Measurements from ENCODE around the gene NDC80.
A peak's percentile ranks its signal among the peaks of the same experiment; 100 is the strongest.

The NDC80 gene

DNA sequence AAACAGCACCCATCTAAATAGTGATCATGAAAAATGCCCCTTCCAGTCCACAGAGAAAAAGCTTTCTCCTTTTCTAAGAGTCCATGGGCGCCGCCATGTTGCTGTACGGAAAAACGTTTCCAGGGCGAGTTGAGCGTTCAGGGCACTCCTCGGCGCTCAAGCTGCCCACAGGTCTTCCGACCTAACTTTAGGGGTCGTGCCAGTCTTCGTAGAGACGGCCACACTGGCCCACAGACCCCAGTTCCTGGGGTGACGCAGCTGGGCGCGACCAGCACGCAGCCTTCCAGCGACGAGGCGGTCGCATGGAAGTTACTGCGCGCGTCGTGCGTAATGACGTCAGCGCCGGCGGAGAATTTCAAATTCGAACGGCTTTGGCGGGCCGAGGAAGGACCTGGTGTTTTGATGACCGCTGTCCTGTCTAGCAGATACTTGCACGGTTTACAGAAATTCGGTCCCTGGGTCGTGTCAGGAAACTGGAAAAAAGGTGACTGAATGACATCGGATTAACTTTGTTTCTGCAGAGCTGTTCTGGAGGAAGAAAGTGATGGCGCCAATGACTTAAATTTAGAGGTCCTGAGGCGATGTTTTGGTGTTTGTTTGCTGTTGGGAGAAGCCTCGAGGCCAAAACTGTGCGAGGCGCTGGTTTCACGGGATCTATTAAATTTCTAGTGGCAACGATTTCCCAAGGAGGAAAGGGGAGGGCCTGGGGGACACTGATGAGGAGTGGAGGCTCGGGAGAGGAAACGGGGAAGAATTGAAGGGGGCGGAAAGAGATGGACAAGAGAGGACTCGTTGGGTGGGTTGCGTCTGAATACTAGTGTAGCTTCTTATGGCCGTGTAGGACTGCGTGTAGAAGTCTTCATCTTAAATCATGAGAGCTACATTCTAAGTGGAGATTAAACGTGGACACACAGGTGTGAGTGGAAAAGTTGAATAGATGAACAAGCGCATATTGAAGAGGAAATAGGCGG lies at the start of gene NDC80, which contains the start of gene METTL4:
Gene NDC80, plus strand, starts transcription at position 358 of the 971 bp plus-strand sequence. CDS start 1,429 bp downstream, outside the sequence.
Gene METTL4, minus strand, starts transcription at position 306 of the 971 bp plus-strand sequence. CDS start 4,289 bp downstream, outside the sequence.
- DNase-seq = peak; percentile 96

DNA sequence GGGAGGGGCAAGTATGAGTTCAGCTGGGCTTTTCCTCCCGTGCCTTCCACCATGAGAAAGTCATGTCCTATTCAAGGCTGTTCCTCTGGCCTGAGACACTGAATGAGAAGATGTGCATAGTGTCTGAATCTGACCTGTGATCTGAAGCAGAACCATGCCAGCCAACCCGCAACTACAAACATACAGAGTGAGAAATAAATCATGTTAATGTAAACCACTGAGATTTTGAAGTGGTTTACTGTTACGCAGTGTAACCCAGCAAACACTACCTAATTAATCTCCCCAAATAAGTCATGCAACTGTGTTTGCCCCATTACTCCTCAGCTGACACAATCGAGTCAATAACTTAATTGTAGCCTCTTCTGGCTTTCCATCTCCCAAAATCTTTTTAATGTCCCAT lies 49.2 kb upstream of the NDC80 start:
- no peak for DNase-seq

DNA sequence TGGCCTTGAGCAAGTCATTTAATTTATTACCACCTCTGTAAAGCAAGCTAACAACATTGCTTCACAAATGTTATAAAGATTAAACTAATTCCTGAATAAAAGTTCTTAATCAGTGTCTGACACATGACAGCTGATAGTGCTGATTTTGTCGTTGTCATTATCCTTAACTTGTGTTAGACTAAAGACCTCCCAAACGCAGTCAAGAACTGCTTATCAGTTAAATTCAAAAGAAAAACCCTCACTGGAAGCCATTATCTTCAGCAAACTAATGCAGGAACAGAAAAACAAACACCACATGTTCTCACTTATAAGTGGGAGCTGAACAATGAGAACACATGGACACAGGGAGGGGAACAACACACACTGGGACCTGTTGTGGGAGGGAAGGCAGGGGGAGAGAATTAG lies 46.6 kb upstream of the NDC80 start:
- peak; percentile 37 for DNase-seq

DNA sequence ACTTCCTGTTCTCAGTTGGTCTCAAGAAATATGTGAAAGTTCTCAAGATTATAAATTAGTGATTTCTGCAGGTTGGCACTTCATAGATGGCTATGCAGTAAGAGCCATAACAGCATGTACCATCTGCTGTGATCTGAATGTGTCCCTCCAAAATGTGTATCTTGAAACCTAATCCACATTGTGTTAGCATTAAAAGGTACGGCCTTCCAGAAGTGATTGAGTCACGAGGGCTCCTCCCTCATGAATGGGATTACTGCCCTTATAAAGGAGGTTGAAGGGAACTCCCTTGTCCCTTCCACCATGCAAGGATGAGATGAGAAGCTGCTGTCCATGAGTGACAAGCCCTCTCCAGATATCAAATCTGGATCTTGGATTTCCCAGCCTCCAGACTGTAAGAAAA lies 45.0 kb upstream of the NDC80 start:
- DNase-seq = no peak

DNA sequence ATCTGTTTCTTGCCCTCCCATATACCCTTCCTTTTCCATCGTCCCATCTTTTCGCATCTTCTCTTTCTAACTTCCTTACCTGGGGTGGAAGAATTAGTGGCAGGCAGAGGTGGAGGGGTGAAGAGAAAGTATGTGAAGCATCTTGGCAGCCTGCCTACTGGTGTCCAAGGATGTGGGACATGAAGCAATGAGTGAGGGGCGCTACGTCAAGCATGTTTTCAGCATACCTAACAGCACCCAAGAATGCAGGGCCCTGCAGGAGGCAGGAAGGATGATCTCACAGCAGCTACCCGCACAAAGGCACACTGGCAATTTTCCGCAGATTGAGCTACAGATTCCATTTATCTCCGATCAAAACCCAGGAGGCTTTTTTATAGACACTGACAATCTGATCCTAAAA lies 42.2 kb upstream of the NDC80 start:
- DNase-seq = no peak

DNA sequence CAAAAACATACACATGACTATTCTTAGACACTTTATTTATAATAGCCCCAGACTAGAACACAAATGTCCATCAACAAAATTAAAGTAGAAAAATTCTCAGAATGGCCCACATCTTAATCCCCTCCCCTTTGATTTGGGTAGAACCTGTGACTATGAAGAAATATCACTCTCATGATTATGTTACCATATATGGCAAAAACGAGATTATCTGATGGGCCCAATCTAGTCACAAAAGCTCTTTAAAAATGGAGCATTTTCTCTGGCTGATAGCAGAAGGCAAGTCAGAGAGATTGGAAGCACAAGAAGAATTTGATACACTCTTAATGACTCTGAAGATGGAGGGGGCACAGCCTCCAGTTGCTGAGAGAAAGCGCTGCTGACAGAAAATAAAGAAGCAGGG lies 39.6 kb upstream of the NDC80 start:
- DNase-seq = no peak

DNA sequence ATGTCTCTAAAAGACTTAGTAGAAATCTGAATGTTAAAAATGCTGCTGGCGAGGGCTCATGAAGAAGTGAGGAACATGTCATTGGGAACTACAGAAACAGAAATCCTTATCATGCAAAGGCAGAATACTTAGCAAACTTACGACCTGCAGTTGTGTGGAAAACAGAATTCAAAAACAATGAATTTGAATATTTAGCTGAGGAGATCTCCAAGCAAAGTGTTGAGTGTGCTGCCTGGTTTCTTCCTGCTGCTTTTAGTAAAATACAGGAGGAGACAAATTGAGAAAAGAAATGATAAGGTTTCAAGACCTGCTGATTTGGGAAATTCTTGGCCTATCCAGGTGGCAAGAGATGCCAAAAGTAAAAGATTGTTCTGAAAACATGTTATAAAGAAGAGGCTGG lies 38.6 kb upstream of the NDC80 start:
- DNase-seq = no peak

DNA sequence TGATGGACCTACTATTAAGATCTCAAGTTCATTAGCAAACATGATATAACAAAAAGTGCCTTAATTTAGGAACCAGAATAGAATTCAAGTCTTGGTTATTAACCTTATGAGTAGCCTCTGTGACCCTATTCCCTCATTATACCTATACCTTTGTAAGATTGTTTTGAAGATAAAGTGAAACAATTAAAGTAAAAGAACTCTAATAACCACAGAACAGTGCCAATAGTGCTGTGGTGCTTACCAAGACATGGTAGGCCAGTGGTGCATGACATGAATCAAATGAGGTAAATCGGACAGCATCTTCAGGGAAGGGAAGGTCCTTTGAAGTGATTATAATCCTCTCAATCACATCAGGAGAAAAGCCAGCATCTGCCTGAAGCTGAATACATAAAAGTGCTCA lies 36.5 kb upstream of the NDC80 start:
- no peak for DNase-seq

DNA sequence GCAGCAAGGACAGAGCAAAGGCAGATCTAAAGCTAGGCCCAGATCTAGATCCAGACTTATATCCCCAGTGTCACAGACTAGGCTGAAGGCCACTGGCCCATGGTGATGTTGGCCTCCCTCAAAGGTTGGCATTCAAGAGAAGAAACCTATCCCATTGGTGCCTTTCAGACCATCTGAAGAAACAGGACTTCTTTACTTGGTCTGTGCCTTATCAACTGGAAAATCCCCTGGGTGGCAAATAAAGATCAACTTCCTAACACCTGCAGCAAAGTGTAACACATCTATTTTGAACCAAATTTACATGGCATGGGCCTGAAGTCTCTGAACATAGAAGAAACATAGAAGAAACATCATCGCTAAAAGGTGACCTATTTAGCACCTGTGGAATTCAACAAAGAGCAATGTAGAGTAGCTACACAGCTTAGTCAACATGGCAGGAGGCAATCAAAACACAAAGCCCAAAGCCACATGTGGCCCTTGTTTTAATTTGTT lies 35.9 kb upstream of the NDC80 start:
- no peak for DNase-seq

DNA sequence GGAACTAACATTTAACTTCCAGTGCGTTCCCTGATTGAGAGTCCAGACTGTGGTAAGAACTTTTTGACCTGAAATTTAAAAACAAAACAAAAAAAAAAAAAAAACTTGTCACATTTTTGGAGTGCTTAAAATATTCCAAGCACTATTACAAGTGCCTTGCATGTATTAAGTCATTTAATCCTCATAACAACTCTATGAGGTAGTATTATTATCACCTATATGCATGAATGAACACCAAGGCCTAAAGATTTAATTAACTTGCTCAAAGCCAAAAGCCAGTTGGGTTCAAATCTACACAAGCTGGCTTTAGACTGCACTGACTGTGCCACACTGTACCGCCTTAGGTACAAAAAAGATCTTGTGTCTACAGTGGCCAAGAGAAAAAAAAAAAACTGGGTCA lies 35.3 kb upstream of the NDC80 start:
- no peak for DNase-seq

DNA sequence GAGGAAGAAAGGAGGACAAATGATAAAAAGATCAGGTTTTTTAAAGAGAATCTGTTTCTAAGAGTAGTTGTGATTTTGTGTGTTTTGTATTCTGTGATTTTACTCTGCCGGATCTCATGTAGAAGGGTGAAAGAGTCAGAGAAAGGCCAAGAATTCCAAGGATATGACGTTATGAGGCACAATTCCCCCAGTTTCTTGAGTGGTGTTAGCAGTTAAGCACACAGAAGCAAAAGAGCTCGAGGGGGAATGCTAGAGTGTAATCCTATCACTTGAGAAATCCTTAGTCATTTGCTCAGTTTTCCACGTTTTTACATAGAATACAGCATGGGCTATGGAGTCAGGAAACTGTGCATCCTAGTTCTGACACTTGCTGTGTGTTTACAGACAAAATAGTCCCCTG lies 34.9 kb upstream of the NDC80 start:
- DNase-seq = no peak

DNA sequence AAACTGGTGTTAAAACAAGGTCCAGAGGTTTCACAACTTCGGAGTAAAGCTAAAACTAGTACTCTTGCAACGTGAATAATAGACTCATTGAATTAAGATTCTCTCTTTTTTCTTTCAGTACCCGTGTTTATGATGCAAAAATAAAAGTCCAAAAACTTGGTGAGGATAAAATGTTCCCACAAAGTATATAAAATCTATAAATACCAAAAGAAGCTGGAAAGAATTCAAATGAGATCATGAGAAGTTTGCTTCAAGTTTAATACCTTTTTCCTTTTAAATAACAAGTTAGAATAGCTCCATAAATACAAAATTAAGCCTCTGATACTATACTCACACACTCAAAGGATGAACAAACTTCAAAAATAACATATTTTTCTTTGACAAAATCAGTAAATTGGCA lies 34.1 kb upstream of the NDC80 start:
- no peak for DNase-seq

DNA sequence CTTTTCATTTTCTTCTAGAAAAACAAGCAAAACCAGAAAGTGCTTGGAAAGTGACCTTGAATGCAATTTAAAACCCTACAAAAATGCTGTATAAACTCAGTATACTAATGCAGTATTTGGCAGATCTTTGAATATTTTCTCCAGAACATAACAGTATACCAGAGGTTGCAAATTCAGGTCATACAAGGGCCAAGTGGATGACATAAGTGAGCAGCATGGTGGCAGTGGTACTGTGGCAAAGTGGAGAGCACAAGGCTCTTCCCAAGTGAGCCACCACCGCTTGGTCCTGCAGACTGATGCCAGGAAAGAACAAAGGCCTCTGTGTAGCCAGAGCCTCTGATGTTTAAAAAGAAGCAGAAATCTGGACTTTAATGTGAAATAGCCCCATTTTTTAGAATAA lies 33.1 kb upstream of the NDC80 start:
- DNase-seq = no peak

DNA sequence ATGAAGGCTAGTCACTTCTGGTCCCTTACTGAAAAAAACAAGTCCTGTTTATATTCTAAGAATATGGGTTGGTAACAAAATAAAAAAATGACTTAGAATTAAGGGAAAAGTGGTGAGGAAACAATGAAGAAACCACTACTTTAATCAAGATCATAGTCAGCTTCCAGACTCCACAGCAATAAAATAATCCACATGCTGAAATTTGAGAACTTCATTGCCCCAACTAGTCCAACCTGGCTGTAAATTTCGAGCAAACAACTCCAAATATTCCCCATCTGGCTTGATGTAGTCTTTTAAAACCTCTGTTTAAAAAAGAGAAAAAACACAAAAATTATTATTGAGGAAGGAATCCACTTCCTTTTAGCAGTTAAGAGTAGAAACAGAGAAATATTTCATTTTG lies 32.5 kb upstream of the NDC80 start:
- DNase-seq = no peak

DNA sequence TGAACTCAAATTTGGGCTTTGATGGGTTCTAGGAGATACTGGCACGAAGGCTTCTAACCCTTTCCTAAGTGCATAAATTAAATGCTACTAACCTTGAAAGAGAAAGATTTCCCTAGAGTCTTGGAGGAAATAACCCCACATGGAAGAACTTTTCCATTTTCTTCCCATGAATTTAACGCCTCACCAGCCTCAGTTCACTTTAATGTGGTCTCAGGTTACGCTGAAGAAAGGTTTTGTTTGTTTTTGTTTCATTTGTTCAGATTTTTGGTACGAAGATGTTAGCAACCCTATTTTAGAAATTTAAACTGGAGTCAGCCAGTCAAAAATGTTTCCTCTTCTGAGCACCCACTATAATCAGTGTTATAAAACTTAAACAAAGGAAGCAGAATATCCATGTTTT lies 30.8 kb upstream of the NDC80 start:
- no peak for DNase-seq

DNA sequence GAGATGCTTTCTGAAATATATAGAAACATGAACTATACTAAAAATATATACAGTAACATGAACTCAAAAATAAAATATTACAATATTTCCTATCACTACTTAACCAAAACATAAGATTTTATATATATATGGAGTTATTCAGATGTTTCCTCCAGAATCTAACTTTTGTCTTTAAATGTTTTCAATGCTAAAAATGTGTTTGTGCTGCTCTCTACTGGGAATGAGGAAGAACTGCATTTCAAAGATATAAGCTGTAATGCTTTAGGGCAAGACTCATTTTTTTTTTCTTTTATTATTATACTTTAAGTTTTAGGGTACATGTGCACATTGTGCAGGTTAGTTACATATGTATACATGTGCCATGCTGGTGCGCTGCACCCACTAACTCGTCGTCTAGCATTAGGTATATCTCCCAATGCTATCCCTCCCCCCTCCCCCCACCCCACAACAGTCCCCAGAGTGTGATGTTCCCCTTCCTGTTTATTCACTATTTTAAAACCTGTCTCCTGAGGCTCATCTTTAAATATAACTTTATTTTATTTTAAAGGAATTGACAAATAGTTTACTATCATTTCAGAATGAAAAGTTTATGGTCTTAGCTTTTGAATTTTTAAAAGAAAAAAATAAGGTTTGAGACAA lies 29.3 kb upstream of the NDC80 start:
- peak; percentile 75 for DNase-seq

DNA sequence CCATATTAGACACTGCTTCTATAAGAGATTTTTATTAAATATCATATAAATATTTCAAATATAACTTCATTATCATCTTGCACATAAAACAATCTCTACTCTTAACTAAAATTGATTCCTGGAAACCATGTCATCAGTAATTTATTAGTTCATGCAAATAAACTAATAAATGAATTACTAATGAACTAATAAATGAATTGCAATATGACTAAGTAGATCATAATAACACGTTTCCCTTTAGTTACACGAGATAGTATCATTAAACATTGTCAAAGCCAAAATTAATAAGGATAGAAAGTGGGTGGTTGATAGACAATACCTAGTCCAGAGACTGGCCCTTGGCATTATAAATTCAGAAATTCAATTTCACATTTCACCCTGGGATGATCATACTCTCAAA lies 26.2 kb upstream of the NDC80 start:
- no peak for DNase-seq

DNA sequence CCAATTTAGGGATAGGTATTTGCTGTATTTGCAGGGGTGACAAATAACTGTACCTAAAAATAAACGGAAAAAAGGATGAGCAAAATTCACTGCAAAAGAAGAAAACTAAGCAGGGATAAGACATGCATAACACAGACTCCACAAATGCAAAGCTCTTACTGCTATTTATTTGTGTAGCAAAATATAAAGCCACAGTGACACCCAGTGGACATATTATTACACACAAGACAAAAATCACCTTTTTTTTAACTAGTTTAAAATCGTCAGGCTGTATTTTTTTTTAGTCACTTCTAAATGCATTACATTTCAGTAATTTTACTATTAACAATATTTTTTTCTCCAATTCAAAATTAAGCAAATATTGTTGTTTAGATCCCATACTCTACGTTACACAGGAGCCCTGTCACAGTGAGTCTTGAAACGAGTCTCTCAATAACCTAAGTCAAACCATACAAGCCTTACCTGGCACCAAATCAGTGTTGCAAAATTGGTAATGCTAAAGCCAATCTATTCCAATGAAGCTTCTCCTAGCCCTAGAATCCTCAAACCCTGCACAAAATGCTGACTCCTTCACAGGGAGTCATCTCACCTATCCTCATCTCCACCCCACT lies 23.8 kb upstream of the NDC80 start:
- peak; percentile 81 for DNase-seq

DNA sequence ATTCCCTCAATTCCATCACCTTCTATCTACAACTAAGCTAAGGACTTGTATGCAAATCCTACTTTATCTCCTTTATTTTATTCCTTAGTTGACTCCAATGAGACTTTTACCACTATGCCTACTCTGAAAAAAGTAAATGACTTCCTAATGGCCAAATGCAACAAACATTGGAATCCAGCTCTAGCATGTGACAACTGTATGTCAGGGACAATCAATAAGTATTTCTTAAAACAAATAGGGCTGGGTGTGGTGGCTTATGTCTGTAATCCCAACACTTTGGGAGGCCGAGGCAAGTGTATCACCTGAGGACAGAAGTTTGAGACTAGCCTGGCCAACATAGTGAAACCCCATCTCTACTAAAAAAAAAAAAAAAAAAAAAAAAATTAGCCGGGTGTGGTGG lies 21.9 kb upstream of the NDC80 start:
- DNase-seq = no peak

DNA sequence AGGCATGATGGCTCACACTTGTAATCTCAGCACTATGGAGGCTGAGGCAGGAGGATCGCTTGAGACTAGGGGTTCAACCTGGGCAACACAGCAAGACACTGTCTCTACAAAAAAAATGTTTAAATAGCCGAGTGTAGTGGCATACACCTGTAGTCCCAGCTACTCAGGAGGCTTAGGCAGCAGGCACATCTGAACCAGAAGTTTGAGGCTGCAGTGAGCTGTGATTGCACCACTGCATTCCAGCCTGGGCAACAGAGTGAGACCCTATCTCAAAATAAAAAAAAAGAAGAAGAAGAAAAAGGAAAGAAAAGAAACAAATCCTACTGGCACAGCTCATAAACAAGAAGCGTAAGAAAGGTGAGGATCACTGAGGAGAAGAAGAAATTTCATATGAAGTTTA lies 19.9 kb upstream of the NDC80 start:
- DNase-seq = no peak

DNA sequence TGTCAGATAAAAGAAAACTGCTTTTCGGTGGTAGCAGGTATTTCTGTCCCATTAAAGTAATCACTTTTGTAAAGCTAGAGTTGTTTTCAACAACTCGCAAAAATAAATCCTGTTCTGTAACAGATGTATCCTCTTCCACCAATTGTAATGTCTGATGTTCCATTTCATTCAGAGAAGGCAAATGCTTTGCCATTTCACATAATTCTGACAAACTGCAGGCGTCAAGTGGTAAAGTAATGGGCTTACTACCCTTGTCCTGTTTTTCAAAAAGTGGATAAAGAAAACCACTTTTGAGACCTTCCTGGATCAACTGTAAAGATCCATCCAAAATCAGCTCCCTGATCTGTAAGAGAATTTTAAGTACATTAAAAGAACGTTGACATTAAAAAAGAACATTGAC lies 16.7 kb upstream of the NDC80 start:
- DNase-seq = no peak

DNA sequence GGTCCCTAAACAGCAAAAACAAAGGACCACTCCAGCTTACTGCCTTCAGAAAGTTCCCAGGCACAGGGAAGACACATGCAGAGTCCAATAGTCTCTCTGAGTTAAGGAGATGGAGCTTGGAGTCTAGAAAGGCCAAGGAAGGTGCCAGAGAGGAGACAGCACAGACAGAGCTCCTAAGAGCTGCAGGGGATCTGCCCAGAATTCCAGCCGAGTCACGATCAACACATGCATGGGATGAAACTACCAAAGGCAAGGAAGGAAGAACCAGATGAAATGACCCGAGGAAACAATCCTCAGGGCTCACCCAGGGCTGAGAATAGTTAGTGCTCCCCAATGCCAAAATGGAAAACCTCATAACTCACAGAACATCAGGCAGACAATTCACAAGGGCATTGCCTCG lies 15.5 kb upstream of the NDC80 start:
- no peak for DNase-seq

DNA sequence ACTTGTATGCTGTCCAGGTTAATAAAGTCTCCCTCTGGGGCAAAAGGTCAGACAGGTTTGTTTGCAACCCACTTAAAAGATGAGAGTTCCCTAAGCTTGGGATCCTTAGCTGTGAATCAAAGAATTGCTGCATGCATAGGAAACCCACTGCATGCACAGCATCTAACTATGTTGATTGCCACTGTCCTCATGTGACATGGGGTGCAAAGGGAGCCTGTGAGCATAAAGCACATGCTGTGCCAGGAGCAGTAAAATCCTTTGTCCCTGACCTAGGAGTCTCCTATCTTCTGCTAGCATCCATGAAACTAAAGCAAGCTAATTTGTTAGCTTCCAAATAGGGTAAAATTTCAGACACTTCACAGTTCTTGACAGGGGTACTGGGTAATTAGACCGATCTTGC lies 13.8 kb upstream of the NDC80 start:
- no peak for DNase-seq

DNA sequence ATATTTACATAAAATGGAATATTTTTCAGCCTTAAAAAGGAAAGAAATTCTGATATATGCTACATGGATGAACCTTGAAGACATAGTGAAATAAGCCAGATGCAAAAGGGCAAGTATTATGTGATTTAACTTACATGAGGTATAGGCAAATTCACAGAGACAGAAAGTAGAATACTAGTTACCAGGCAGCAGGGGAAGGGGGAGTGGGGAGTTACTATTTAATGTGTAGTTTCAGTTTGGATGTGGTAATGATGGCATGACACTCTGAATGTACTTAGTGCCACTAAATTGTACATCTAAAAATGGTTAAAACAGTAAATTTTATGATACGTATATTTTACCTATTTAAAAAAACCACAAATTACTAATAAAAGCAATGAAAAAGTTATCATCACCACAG lies 12.1 kb upstream of the NDC80 start:
- no peak for DNase-seq
